NCI-H2196 treated with DMSO at 0.1 percent for 48 hours (cell line): Measurements from ENCODE around the gene HTRA1.

Experiments
- DNase-seq: peaks from one replicate; lab custom pipeline; 2025; ENCODE audit not compliant: unreplicated experiment; lab: John Stamatoyannopoulos, UW

Gene HTRA1

DNA sequence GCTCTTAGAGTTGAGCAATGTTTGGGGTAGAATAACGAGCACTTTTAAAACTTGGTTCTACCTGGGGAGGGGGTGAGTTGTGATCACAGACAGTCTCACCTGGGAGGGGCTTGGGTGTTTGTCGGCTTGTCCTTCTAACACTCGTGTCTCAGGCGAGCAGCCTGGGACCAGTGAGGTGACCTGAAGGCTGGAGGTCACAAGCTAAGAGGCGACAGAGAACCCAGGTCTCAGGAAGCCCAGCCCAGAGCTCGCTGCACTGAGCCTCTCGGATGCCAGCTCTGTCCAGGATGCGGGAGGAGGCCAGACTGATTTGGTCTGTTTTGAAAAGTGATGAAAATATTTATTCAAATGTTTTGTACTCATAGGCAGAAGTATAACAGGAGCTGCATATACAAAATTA lies 11.8 kb downstream of the HTRA1 start:
- no peak for DNase-seq

DNA sequence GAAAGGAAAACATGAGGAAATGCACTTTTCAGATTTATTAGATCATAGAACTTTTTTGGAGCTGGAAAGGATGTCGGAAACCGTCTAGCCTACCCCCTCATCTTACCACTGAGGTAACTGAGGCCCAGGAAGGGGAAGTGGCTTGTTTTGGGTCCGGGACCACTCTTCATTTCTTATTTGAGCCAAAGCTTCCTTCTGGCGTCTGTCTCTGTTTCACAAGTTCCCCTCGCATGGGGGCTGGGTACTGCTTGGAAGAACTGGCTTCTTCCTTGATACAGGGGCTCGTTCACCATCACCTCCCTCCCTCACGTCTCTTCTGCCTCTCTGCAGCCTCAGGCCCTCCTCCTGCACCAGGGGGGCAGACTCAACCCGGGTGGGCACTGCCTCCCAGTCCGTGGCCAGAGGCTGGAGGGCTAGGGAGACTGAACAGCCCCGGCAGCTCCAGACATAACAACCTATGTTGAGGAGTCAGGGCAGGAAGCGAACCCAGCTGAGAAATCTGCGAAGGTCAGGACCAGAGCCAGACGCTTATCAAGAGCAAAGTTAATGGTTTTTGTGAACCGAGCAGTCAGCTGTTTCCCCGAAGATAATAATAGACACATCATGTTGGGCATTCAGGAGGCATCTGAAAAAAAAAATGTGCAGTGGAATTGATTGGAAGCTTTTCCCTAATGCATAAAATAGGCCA lies 12.9 kb downstream of the HTRA1 start:
- no peak for DNase-seq

GRCh38 chr10:122475100-122475499 lies 13.7 kb downstream of the HTRA1 start:
- no peak for DNase-seq

- no peak for DNase-seq
Observed at GRCh38 chr10:122475591-122476332, 14.4 kb downstream of the HTRA1 start.

DNA sequence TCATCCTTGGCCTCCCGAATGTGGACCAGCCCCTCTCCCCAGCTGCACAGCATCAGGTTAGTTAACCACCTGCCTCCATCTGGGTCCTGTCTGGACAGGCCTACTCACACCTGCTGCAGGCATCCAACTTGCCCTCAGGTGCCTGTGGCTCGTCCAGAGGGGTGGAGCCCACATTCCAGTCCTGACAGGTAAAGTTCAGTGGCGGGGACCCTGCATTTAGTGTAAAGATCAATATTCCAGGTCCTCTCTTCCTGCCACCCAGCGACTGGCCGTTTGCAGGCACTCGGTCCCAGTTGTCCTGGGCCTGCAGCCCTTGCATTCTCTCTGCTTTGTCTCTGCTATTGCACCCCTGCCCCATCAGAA lies 15.0 kb downstream of the HTRA1 start:
- no peak for DNase-seq

DNA sequence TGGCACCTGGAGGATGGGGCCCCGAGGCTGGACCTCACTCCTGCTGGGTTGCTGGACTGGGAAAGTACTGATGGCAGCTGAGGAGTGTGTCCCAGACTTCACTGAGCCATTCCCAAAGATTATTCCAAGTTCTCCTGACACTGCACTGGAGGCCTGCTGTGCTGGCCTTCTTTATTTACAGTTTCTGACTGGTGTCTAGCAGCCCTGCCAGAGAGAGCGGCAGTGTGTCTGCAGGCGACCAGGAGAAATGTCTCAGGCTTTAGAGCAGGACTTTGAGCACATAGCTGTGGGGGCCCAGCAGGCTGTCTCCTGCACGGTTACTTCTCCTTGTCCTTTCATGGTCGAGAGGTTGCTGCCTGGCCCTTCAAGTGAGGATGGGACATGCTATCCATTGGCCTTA lies 16.1 kb downstream of the HTRA1 start:
- DNase-seq: no peak

DNA sequence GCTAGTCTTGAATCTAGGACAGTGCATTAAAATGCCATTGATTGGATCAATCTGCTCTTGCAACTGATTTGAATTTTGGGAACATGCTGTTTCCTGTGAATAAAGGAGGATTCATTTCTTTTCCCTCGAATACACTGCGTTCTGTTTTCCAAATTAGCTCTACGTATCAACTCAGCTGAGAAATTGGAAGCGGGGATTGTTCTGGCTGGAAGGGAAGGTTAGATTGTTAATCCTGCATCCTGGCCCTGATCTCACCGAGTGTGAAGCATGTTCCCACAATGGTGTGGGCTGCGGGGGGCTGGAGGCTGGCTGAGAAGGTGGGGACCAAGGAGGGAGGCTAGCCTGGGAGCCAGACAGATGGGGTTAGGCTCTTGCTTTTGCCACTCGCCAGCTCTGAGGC lies 17.6 kb downstream of the HTRA1 start:
- no peak for DNase-seq

- DNase-seq: no peak
Observed at GRCh38 chr10:122480146-122480833, 18.9 kb downstream of the HTRA1 start.

DNA sequence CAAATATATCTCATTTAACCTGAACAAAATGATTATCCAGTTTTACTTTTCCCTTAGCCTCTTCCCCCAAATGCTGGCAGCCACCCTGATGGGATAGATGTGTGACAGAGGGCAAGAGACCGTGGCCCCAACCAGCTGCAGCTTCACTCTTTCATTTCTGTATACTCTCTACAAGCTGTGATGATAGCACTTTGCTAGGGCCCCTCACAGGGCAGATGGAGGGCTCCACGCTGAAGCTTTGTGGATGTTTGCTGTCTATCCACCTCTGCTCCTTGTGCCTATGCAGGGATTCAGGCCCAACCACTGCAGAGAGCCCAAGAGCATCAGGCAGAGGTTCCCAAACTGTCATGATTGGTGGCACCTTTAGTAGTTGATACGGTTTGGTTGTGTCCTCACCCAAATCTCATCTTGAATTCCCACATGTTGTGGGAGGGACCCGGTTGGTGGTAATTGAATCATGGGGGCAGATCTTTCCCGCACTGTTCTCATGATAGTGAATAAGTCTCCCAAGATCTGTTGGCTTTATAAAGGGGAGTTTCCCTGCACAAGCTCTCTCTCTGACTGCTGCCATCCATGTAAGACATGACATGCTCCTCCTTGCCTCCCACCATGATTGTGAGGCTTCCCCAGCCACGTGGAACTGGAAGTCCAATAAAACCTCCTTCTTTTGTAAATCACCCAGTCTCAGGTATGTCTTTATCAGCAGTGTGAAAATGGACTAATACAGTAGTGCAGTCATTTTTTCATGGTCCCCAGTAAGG lies 20.1 kb downstream of the HTRA1 start:
- DNase-seq: no peak

- no peak for DNase-seq
Observed at GRCh38 chr10:122484276-122485060, 23.1 kb downstream of the HTRA1 start.

GRCh38 chr10:122485670-122486069 lies 24.3 kb downstream of the HTRA1 start:
- no peak for DNase-seq

DNA sequence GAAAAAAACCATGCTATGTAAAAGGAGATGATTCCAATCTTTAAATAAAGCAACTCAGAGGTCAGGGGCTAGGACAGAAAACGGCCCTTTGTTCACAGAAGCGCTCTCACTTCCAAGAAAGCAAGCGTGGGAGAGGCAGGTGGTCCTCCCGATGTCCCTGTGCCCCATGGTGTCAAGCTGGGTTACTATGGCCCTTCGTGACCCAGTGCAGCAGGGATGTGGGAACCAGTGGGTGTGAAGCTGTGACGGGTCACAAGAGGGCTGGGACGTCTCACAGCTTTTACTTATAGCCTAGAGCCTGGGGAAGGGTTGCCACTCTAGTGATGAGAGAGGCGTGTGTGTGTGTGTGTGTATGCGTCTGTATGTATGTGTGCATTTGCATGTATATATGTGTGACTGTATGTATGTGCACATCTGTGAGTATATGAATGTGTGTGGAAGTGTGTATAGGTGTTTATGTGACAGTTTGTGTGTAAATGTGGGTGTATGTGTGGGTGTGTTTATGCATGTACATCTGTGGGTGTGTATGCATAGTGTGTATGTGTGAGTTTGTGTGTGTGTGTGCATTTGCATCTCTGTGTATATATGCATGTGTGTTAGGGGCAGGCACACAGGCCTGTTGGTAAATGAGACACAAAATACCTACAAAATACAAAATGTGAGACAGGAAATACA lies 25.2 kb downstream of the HTRA1 start:
- DNase-seq: no peak

GRCh38 chr10:122487174-122487765 lies 25.9 kb downstream of the HTRA1 start:
- no peak for DNase-seq

DNA sequence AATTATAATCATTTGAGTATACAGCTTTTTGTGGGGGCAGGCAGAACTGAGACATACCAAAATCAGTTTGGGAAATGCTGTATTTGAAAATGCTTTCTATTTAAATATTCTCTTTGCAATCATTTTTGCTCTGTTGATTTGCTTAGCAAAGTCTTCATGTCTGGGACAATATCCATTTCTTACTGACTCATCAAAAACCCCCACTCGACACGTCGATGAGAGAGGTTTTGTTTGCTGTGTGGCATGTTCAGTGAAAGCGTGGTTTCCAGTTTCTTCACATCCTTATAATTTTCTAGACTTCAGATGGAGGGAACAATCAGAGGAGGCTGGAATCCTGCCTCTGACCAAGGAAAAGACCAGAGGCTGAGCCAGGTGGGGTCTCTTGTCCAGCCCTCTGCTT lies 28.9 kb downstream of the HTRA1 start:
- DNase-seq: no peak

GRCh38 chr10:122490786-122491680 lies 29.7 kb downstream of the HTRA1 start:
- no peak for DNase-seq

- no peak for DNase-seq
Observed at GRCh38 chr10:122492006-122492405, 30.7 kb downstream of the HTRA1 start.

- DNase-seq: no peak
Observed at GRCh38 chr10:122492999-122493481, 31.7 kb downstream of the HTRA1 start.

DNA sequence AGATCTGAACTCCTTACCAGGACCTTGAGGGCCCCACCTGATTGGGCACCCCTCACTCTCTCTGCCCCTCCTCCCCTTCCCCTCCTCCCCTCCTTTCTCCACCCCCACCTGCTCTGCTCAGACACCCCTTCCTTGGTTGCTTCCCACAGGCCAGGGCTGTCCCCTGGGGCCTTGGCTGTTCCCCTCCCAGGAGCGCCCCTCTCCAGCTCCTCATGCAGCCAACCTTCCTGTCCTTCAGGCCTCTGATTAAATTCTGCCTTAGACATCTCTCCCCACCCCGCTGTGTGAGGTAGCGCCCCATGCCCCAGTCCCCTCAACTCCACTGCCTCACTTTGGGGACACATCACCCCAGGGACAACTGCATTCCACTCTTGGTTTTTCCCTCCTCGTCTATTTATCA lies 32.4 kb downstream of the HTRA1 start:
- DNase-seq: no peak
